B cell (primary cell): Measurements from ENCODE around the gene ICAM5.

Experiments used
- CTCF ChIP-seq: fragments of 200-600 bp; IDR thresholded peaks from one replicate; pipeline ENCODE4 v1.8.0; 2022; ENCODE audit warnings: antibody characterized with exemption, mild to moderate bottlenecking
- EZH2 ChIP-seq: IDR thresholded peaks from 2 replicates; pipeline ENCODE4 v1.6.1; 2012; ENCODE audit warnings: borderline replicate concordance, low read depth, mild to moderate bottlenecking, moderate library complexity, low read length; ENCODE audit not compliant: insufficient read depth, poor library complexity, severe bottlenecking

- TF ChIP-seq EZH2 (no peak), CTCF (no peak)
Measured at GRCh38 chr19:10338940-10339339, 49.2 kb downstream of the ICAM5 start.
